WTC11 (cell line): ENCODE results near the gene SSTR1. TPM values are rescaled to one million over a fixed set of nuclear protein-coding genes. Genes with fewer than 3 reads are reported as not detected.

Experiments
- ATAC-seq: fragments of 200-7000 bp; cut with Tn5 transposase; 2 replicates; pipeline ENCODE4 v1.10.0; 2021; ENCODE audit warnings: mild to moderate bottlenecking, moderate library complexity
- CTCF ChIA-PET: fragments of 300-600 bp; sonication (Branson Sonifier 250); formaldehyde crosslinking; loops from one replicate; lab custom pipeline; 2021; ENCODE audit warnings: antibody characterized with exemption; lab: Charles Lee
- POLR2A ChIA-PET: fragments of 350-600 bp; sonication (Branson Sonifier 250); formaldehyde crosslinking; loops from one replicate; lab custom pipeline; 2021; ENCODE audit warnings: antibody characterized with exemption; lab: Charles Lee
- DNase-seq: peaks from one replicate; pipeline ENCODE4 v3.0.0; 2021; ENCODE audit warnings: low spot score
- H3K27ac Mint-ChIP-seq: 2 replicates; pipeline ENCODE4 v1.8.0; 2021; ENCODE audit warnings: mixed read lengths
- H3K27me3 Mint-ChIP-seq: 2 replicates; pipeline ENCODE4 v1.8.0; 2021; ENCODE audit warnings: low read depth, mild to moderate bottlenecking, moderate library complexity, mixed read lengths
- H3K36me3 Mint-ChIP-seq: 2 replicates; pipeline ENCODE4 v1.8.0; 2021; ENCODE audit warnings: mixed read lengths
- H3K4me1 Mint-ChIP-seq: 2 replicates; pipeline ENCODE4 v1.8.0; 2022; ENCODE audit warnings: mixed read lengths
- H3K4me3 Mint-ChIP-seq: 2 replicates; pipeline ENCODE4 v1.8.0; 2021; ENCODE audit warnings: mild to moderate bottlenecking, moderate library complexity, mixed read lengths
- H3K9me3 Mint-ChIP-seq: 2 replicates; pipeline ENCODE4 v1.8.0; 2021; ENCODE audit warnings: mixed read lengths
- AFF4 ChIP-seq: sonication (generic); formaldehyde crosslinking; IDR thresholded peaks from 2 replicates; pipeline ENCODE4 v1.8.1; 2023; ENCODE audit warnings: mild to moderate bottlenecking, missing genetic modification reagents, borderline replicate concordance
- AR ChIP-seq: fragments of 250-450 bp; sonication (Bioruptor Pico); IDR thresholded peaks from 2 replicates; pipeline ENCODE4 v1.9.0; 2021; ENCODE audit warnings: mild to moderate bottlenecking
- CBFB ChIP-seq: sonication (generic); formaldehyde crosslinking; IDR thresholded peaks from 2 replicates; pipeline ENCODE4 v1.8.1; 2022; ENCODE audit warnings: mild to moderate bottlenecking, low read depth, missing genetic modification reagents
- CDX4 ChIP-seq: fragments of 250-450 bp; sonication (Bioruptor Pico); IDR thresholded peaks from 2 replicates; pipeline ENCODE4 v1.9.0; 2021; ENCODE audit warnings: moderate library complexity, mild to moderate bottlenecking, inconsistent platforms, borderline replicate concordance
- E2F1 ChIP-seq: sonication (generic); formaldehyde crosslinking; IDR thresholded peaks from 2 replicates; pipeline ENCODE4 v1.8.0; 2022; ENCODE audit warnings: mild to moderate bottlenecking, missing genetic modification reagents
- E2F5 ChIP-seq: sonication (generic); formaldehyde crosslinking; IDR thresholded peaks from 2 replicates; pipeline ENCODE4 v1.8.1; 2022; ENCODE audit warnings: mild to moderate bottlenecking, moderate library complexity, missing genetic modification reagents
- ELF4 ChIP-seq: sonication (generic); formaldehyde crosslinking; IDR thresholded peaks from 2 replicates; pipeline ENCODE4 v1.8.1; 2022; ENCODE audit warnings: low read depth, mild to moderate bottlenecking, moderate library complexity, missing genetic modification reagents
- EMX1 ChIP-seq: fragments of 250-450 bp; sonication (Bioruptor Pico); IDR thresholded peaks from 2 replicates; pipeline ENCODE4 v1.8.0; 2021; ENCODE audit warnings: mild to moderate bottlenecking
- ERG ChIP-seq: fragments of 250-450 bp; sonication (Bioruptor Pico); IDR thresholded peaks from 2 replicates; pipeline ENCODE4 v1.8.0; 2021; ENCODE audit warnings: mild to moderate bottlenecking
- ETV6 ChIP-seq: sonication (generic); formaldehyde crosslinking; IDR thresholded peaks from 2 replicates; pipeline ENCODE4 v1.8.1; 2022; ENCODE audit warnings: mild to moderate bottlenecking, missing genetic modification reagents
- IRF1 ChIP-seq: sonication (generic); formaldehyde crosslinking; IDR thresholded peaks from 2 replicates; pipeline ENCODE4 v1.8.0; 2023; ENCODE audit warnings: missing genetic modification reagents
- NFATC4 ChIP-seq: fragments of 250-450 bp; sonication (Bioruptor Pico); IDR thresholded peaks from 2 replicates; pipeline ENCODE4 v1.9.0; 2021; ENCODE audit warnings: mild to moderate bottlenecking
- PRRX2 ChIP-seq: fragments of 250-450 bp; sonication (Bioruptor Pico); IDR thresholded peaks from 2 replicates; pipeline ENCODE4 v1.8.0; 2021; ENCODE audit warnings: mild to moderate bottlenecking
- SP1 ChIP-seq: sonication (generic); formaldehyde crosslinking; conservative IDR thresholded peaks from 2 replicates; pipeline ENCODE4 v1.8.1; 2022; ENCODE audit warnings: missing genetic modification reagents
- USF1 ChIP-seq: sonication (generic); formaldehyde crosslinking; IDR thresholded peaks from 2 replicates; pipeline ENCODE4 v1.8.0; 2022; ENCODE audit warnings: mild to moderate bottlenecking, missing genetic modification reagents
- ZBTB43 ChIP-seq: sonication (generic); formaldehyde crosslinking; IDR thresholded peaks from 2 replicates; pipeline ENCODE4 v1.8.1; 2023; ENCODE audit warnings: mild to moderate bottlenecking, missing genetic modification reagents
- ZMAT4 ChIP-seq: fragments of 250-450 bp; sonication (Bioruptor Pico); IDR thresholded peaks from 2 replicates; pipeline ENCODE4 v1.9.0; 2021; ENCODE audit warnings: mild to moderate bottlenecking
- ZNF263 ChIP-seq: sonication (generic); formaldehyde crosslinking; IDR thresholded peaks from 2 replicates; pipeline ENCODE4 v1.8.1; 2022; ENCODE audit warnings: low read depth, mild to moderate bottlenecking, moderate library complexity, missing genetic modification reagents
- ZNF416 ChIP-seq: fragments of 250-450 bp; sonication (Bioruptor Pico); IDR thresholded peaks from 2 replicates; pipeline ENCODE4 v1.9.0; 2021; ENCODE audit warnings: mild to moderate bottlenecking, inconsistent platforms
- ZNF671 ChIP-seq: fragments of 250-450 bp; sonication (Bioruptor Pico); IDR thresholded peaks from 2 replicates; pipeline ENCODE4 v1.8.0; 2021; ENCODE audit warnings: mild to moderate bottlenecking
- total RNA-seq: library from RNA; stranded (reverse); gene quantifications from 3 replicates; pipeline ENCODE4 v1.2.3, GENCODE V29; 2021

The SSTR1 gene
- total RNA-seq, 1 experiment from 2014 or later = 1.7 TPM

- TF ChIP-seq E2F1 (CRISPR knock-in tag) = 0 out of 2 replicates have a peak, but pooled peaks have one; percentile 15
- no peak for TF ChIP-seq E2F5 (CRISPR knock-in tag)
- no peak for TF ChIP-seq ZBTB43 (CRISPR knock-in tag)
- no peak for TF ChIP-seq ETV6
- no peak for TF ChIP-seq CBFB (CRISPR knock-in tag)
- peak; percentile 97 for TF ChIP-seq EMX1 (CRISPR knock-in tag)
- no peak; the same call in 1 of the 2 replicates for TF ChIP-seq IRF1 (CRISPR knock-in tag)
- no peak for TF ChIP-seq ZNF263 (CRISPR knock-in tag)
- TF ChIP-seq SP1 = no peak
- TF ChIP-seq AFF4 (CRISPR knock-in tag) = 0 out of 2 replicates have a peak, but pooled peaks have one; percentile 22
Observed at GRCh38 chr14:38203929-38204718, 3.6 kb upstream of the SSTR1 start (continued).

- no peak overlapping the region for H3K27ac Mint-ChIP-seq
- ChIA-PET POLR2A (no interaction called here), CTCF (interaction anchor here (1.8 kb wide), 1 partner anchor 301 kb away, joined by 6 read pairs; no protein-coding TSS in a partner anchor)
- H3K4me3 Mint-ChIP-seq = no peak overlapping the region
- H3K36me3 Mint-ChIP-seq = peaks cover 15% of the 10 kb centered on the region
- H3K9me3 Mint-ChIP-seq = peaks cover 7% of the 10 kb centered on the region
- peaks cover 55% of the 10 kb centered on the region for H3K27me3 Mint-ChIP-seq
- DNase-seq (no peak), ATAC-seq (no peak)
- peaks cover 45% of the 10 kb centered on the region for H3K4me1 Mint-ChIP-seq
- no peak for TF ChIP-seq ELF4 (CRISPR knock-in tag)
- peak; percentile 93 for TF ChIP-seq ZNF671 (CRISPR knock-in tag)
- peak; percentile 94 for TF ChIP-seq NFATC4
- TF ChIP-seq ZNF416 = peak; percentile 94
- TF ChIP-seq USF1 = no peak
- peak; percentile 83; the same call in 1 of the 2 replicates for TF ChIP-seq AR (CRISPR knock-in tag)
- peak; percentile 94 for TF ChIP-seq PRRX2 (CRISPR knock-in tag)
- TF ChIP-seq EMX1 (CRISPR knock-in tag) = peak; percentile 71; the same call in 1 of the 2 replicates
- no peak for TF ChIP-seq CDX4 (CRISPR knock-in tag)
- peak; percentile 96 for TF ChIP-seq ZMAT4
- TF ChIP-seq ERG (CRISPR knock-in tag) = peak; percentile 97
Observed at GRCh38 chr14:38204719-38205115, 3.0 kb upstream of the SSTR1 start.
